CD4-positive, CD25-positive, alpha-beta regulatory T cell (primary cell): ENCODE measurements around the gene RPS18. TPM values are rescaled to one million over a fixed set of nuclear protein-coding genes. Genes with fewer than 3 reads are reported as not detected.
"Not testable (repeated sequence)": the region's sequence is repeated elsewhere in the genome, so short reads cannot be mapped to it uniquely, and the experiment has no call there.

Experiments used
- ATAC-seq, 2 donors: fragments of 150-1000 bp; cut with Tn5 transposase; one replicate each; pipeline ENCODE4 v1.10.0; 2021; ENCODE audit warnings: low read depth in 2 of 2, moderate number of reproducible peaks in 2 of 2, moderate library complexity in 1 of 2
- DNase-seq, 3 donors: peaks; one replicate each; pipeline versions ENCODE4 v3.0.0 to v3.0.0-alpha.2; 2012 to 2022; ENCODE audit warnings: mixed read lengths in 1 of 3
- H3K27ac ChIP-seq: one replicate; pipeline ENCODE4 v1.7.0; 2013; ENCODE audit warnings: mild to moderate bottlenecking, low read length; ENCODE audit not compliant: insufficient read depth, poor library complexity, severe bottlenecking
- H3K27me3 ChIP-seq: one replicate; pipeline ENCODE4 v1.7.0; 2013; ENCODE audit warnings: low read length; ENCODE audit not compliant: control insufficient read depth, insufficient read depth
- H3K36me3 ChIP-seq: one replicate; pipeline ENCODE4 v1.7.0; 2013; ENCODE audit warnings: mild to moderate bottlenecking, low read length, moderate library complexity; ENCODE audit not compliant: control insufficient read depth, insufficient read depth
- H3K4me1 ChIP-seq: 2 replicates; pipeline ENCODE4 v1.7.0; 2013; ENCODE audit warnings: mild to moderate bottlenecking, low read length; ENCODE audit not compliant: insufficient read depth, control insufficient read depth, poor library complexity, severe bottlenecking
- H3K4me3 ChIP-seq: one replicate; pipeline ENCODE4 v1.7.0; 2013; ENCODE audit warnings: low read depth, mild to moderate bottlenecking, low read length, moderate library complexity
- H3K9me3 ChIP-seq, 2 experiments: 1 replicate in 1 of 2; 2 replicates in 1 of 2; pipeline ENCODE4 v1.7.0; 2013; ENCODE audit warnings: low read length in 2 of 2, mild to moderate bottlenecking in 1 of 2, moderate library complexity in 1 of 2; ENCODE audit not compliant: control insufficient read depth in 2 of 2
- H3K27ac Mint-ChIP-seq, 3 donors: one replicate each; pipeline ENCODE4 v1.8.0; 2020 to 2022; ENCODE audit warnings: mild to moderate bottlenecking in 3 of 3, mixed read lengths in 3 of 3, moderate library complexity in 2 of 3
- H3K27me3 Mint-ChIP-seq: one replicate; pipeline ENCODE4 v1.8.0; 2022; ENCODE audit warnings: mild to moderate bottlenecking, mixed read lengths
- H3K36me3 Mint-ChIP-seq: one replicate; pipeline ENCODE4 v1.8.0; 2020; ENCODE audit warnings: mixed read lengths
- H3K4me1 Mint-ChIP-seq, 4 donors: one replicate each; pipeline ENCODE4 v1.8.0; 2020 to 2022; ENCODE audit warnings: mixed read lengths in 4 of 4, mild to moderate bottlenecking in 1 of 4
- H3K4me3 Mint-ChIP-seq, 4 donors: one replicate each; pipeline ENCODE4 v1.8.0; 2020 to 2022; ENCODE audit warnings: mild to moderate bottlenecking in 4 of 4, mixed read lengths in 4 of 4, moderate library complexity in 3 of 4
- H3K9me3 Mint-ChIP-seq, 7 donors: one replicate each; pipeline ENCODE4 v1.8.0; 2020 to 2022; ENCODE audit warnings: mixed read lengths in 7 of 7, mild to moderate bottlenecking in 3 of 7, moderate library complexity in 2 of 7
- polyA plus RNA-seq, 4 donors: library from polyadenylated mRNA; unstranded; fragments of 300-500 nt; fragmentation: Illumina TruSeq; gene quantifications; one replicate each; pipeline ENCODE4 v1.2.3, GENCODE V29; 2021
- total RNA-seq: library from RNA; stranded (reverse); gene quantifications from one replicate; pipeline ENCODE4 v1.2.3, GENCODE V29; 2022

RPS18 gene
- 2,198 TPM for total RNA-seq
- over 10,000 TPM in 1 of 4 donors, 1,000 to 10,000 TPM in 3; 7,008 to 10,525 (median 8,528) TPM for polyA plus RNA-seq

- H3K27ac Mint-ChIP-seq, result peak within 1 kb of the TSS; percentile 99 to 100 (median 100)
- H3K4me3 Mint-ChIP-seq, result peak within 1 kb of the TSS; percentile 94 to 100 (median 98)
- Histone ChIP-seq H3K4me1 (peaks cover 53% of the 10 kb centered on the region), H3K27ac (peak within 1 kb of the TSS; percentile 90), H3K4me3 (peak within 1 kb of the TSS; percentile 96), H3K9me3 (no peaks in the 10 kb centered on the region), H3K27me3 (no peaks in the 10 kb centered on the region), H3K36me3 (peaks cover 54% of the 10 kb centered on the region)
- H3K36me3 Mint-ChIP-seq, result peaks cover 42% of the 10 kb centered on the region
- peaks cover 5 to 67% (median 39%) of the 10 kb centered on the region in 4 donors for H3K4me1 Mint-ChIP-seq
- ATAC-seq (peak; percentile 86 to 91), DNase-seq (peak; percentile 90 to 99 (median 95))
- no peaks in the 10 kb centered on the region for H3K9me3 Mint-ChIP-seq
- no peaks in the 10 kb centered on the region for H3K27me3 Mint-ChIP-seq
Measured at GRCh38 chr6:33271468-33272274, at the start of gene RPS18, which contains the start of gene VPS52. TSS of gene RPS18 (plus strand) at chr6:33272075. CDS start at chr6:33272120, 45 bp downstream. TSS of gene VPS52 (minus strand) at chr6:33271876. CDS start at chr6:33271675, 201 bp downstream.

GRCh38 chr6:33226503-33227120 is 45.3 kb upstream of the RPS18 start:
- peaks cover 16% of the 10 kb centered on the region for H3K27me3 ChIP-seq
- H3K4me1 Mint-ChIP-seq, H3K4me3 ChIP-seq, H3K4me3 Mint-ChIP-seq, H3K27ac ChIP-seq, H3K36me3 ChIP-seq, H3K27ac Mint-ChIP-seq, ATAC-seq, H3K36me3 Mint-ChIP-seq, H3K9me3 ChIP-seq, H3K9me3 Mint-ChIP-seq, DNase-seq, H3K4me1 ChIP-seq: not testable (repeated sequence)
- H3K27me3 Mint-ChIP-seq, result peaks cover 71% of the 10 kb centered on the region

GRCh38 chr6:33235221-33235634 is 36.6 kb upstream of the RPS18 start:
- Histone ChIP-seq H3K4me1 (no peaks in the 10 kb centered on the region), H3K4me3 (no peak overlapping the region), H3K36me3 (no peaks in the 10 kb centered on the region), H3K27me3 (peaks cover 11% of the 10 kb centered on the region), H3K27ac (no peak overlapping the region), H3K9me3 (no peaks in the 10 kb centered on the region)
- Mint-ChIP-seq H3K4me1 (peaks cover 0 to 2% (median under 1%) of the 10 kb centered on the region in 4 donors), H3K9me3 (no peaks in the 10 kb centered on the region), H3K4me3 (no peak overlapping the region), H3K36me3 (no peaks in the 10 kb centered on the region), H3K27me3 (peaks cover 36% of the 10 kb centered on the region), H3K27ac (peak overlapping the region in 1 of 3 donors; percentile 25)
- ATAC-seq (no peak), DNase-seq (no peak)

GRCh38 chr6:33236328-33236727 is 35.5 kb upstream of the RPS18 start:
- H3K27me3 Mint-ChIP-seq, result peaks cover 33% of the 10 kb centered on the region
- Histone ChIP-seq H3K4me1 (no peaks in the 10 kb centered on the region), H3K27ac (no peak overlapping the region), H3K27me3 (peaks cover 11% of the 10 kb centered on the region), H3K9me3 (no peaks in the 10 kb centered on the region), H3K36me3 (no peaks in the 10 kb centered on the region), H3K4me3 (no peak overlapping the region)
- no peak overlapping the region for H3K4me3 Mint-ChIP-seq
- H3K36me3 Mint-ChIP-seq, result no peaks in the 10 kb centered on the region
- H3K27ac Mint-ChIP-seq, result no peak overlapping the region
- peaks cover 0 to 2% (median under 1%) of the 10 kb centered on the region in 4 donors for H3K4me1 Mint-ChIP-seq
- no peak for ATAC-seq
- no peaks in the 10 kb centered on the region for H3K9me3 Mint-ChIP-seq
- DNase-seq, result no peak

GRCh38 chr6:33236852-33237251 is 35.0 kb upstream of the RPS18 start:
- Histone ChIP-seq H3K4me3 (no peak overlapping the region), H3K27ac (no peak overlapping the region), H3K4me1 (no peaks in the 10 kb centered on the region), H3K9me3 (no peaks in the 10 kb centered on the region), H3K36me3 (no peaks in the 10 kb centered on the region), H3K27me3 (peaks cover 11% of the 10 kb centered on the region)
- Mint-ChIP-seq H3K9me3 (no peaks in the 10 kb centered on the region), H3K4me1 (peaks cover 2 to 5% (median 3%) of the 10 kb centered on the region in 4 donors), H3K4me3 (no peak overlapping the region), H3K36me3 (no peaks in the 10 kb centered on the region), H3K27ac (no peak overlapping the region), H3K27me3 (peaks cover 31% of the 10 kb centered on the region)
- DNase-seq (no peak), ATAC-seq (no peak)

- Mint-ChIP-seq H3K4me3 (no peak overlapping the region), H3K4me1 (peaks cover 6 to 11% (median 8%) of the 10 kb centered on the region in 4 donors), H3K27me3 (peaks cover 31% of the 10 kb centered on the region), H3K36me3 (no peaks in the 10 kb centered on the region), H3K9me3 (no peaks in the 10 kb centered on the region), H3K27ac (no peak overlapping the region)
- Histone ChIP-seq H3K36me3 (no peaks in the 10 kb centered on the region), H3K27me3 (peaks cover 9% of the 10 kb centered on the region), H3K4me1 (no peaks in the 10 kb centered on the region), H3K27ac (no peak overlapping the region), H3K4me3 (no peak overlapping the region), H3K9me3 (no peaks in the 10 kb centered on the region)
- ATAC-seq (no peak), DNase-seq (no peak)
Measured at GRCh38 chr6:33237741-33238140, 34.1 kb upstream of the RPS18 start.

GRCh38 chr6:33241968-33242367 is 29.9 kb upstream of the RPS18 start:
- H3K27me3 ChIP-seq, result no peaks in the 10 kb centered on the region
- H3K36me3 ChIP-seq, result no peaks in the 10 kb centered on the region
- no peak overlapping the region for H3K27ac ChIP-seq
- DNase-seq, result peak in 2 of 3 donors; percentile 9 to 36
- ATAC-seq, result peak in 1 of 2 donors; percentile 28
- Mint-ChIP-seq H3K9me3 (no peaks in the 10 kb centered on the region), H3K36me3 (no peaks in the 10 kb centered on the region), H3K4me1 (peaks cover 6 to 9% (median 7%) of the 10 kb centered on the region in 4 donors), H3K4me3 (peak overlapping the region in 2 of 4 donors; percentile 22 to 27), H3K27ac (peak overlapping the region in 2 of 3 donors; percentile 17 to 29), H3K27me3 (peaks cover 15% of the 10 kb centered on the region)
- H3K9me3 ChIP-seq, result no peaks in the 10 kb centered on the region
- H3K4me1 ChIP-seq, result no peaks in the 10 kb centered on the region
- peak overlapping the region; percentile 38 for H3K4me3 ChIP-seq
